Stomach (tissue), 4 donors: ENCODE results near the gene NMNAT2.

Source experiments
- POLR2AphosphoS5 ChIP-seq, 3 donors: sonication (generic); formaldehyde crosslinking; IDR thresholded peaks; one replicate each; pipeline ENCODE4 v1.6.1; 2016; ENCODE audit warnings: antibody characterized with exemption in 3 of 3
- TF ChIP-seq, protein P1 (sequence below), 7 experiments: fragments of 450-650 bp in 4 of 7; fragments of 200-600 bp in 3 of 7; sonication (generic) in 3 of 7; IDR thresholded peaks; one replicate each; pipeline ENCODE4 v1.5.1; 2016 to 2019; ENCODE audit warnings: antibody characterized with exemption in 7 of 7, control low read depth in 2 of 7, mild to moderate bottlenecking in 1 of 7

DNA sequence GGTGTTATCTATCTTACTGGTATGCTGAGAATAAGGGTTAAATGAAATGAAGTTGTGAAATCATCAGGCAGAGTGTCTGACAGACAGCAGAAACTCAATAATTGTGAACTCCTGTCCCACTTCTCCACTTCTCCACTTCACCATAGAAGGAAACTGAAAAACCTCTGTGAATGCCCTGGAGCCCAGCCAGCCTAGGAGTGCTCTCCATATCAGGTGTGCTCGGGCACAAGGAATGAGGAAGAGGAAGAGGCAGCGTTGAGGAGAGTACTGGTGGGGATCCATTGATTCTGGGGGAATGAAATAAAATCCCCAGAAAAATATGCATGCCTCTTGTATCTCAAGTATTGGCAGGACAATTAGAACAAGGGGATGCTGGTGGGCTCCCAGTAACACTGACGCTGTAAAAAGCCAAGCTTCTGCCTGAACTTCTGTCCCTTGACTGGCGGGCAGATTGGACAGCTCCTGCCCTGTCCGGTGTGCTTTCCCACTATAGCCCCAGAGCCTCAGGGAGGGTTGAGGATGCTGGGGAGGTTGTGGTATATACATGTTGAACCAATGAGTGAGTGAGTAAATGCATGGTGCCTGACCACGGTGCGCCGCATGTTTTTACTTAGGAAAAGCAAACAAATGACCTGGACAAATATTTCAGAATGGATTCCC lies 47.7 kb downstream of the NMNAT2 start:
- TF ChIP-seq, protein P1, sequence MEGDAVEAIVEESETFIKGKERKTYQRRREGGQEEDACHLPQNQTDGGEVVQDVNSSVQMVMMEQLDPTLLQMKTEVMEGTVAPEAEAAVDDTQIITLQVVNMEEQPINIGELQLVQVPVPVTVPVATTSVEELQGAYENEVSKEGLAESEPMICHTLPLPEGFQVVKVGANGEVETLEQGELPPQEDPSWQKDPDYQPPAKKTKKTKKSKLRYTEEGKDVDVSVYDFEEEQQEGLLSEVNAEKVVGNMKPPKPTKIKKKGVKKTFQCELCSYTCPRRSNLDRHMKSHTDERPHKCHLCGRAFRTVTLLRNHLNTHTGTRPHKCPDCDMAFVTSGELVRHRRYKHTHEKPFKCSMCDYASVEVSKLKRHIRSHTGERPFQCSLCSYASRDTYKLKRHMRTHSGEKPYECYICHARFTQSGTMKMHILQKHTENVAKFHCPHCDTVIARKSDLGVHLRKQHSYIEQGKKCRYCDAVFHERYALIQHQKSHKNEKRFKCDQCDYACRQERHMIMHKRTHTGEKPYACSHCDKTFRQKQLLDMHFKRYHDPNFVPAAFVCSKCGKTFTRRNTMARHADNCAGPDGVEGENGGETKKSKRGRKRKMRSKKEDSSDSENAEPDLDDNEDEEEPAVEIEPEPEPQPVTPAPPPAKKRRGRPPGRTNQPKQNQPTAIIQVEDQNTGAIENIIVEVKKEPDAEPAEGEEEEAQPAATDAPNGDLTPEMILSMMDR (IDR thresholded peaks at IDR 0.05), result no peak
- TF ChIP-seq POLR2AphosphoS5 (IDR thresholded peaks at IDR 0.05), result peak in 1 of 3 donors; percentile 5
